SH-SY5Y (cell line): ENCODE data around the gene STOM.

ENCODE experiments used
- GATA2 ChIP-seq: IDR thresholded peaks from 2 replicates; pipeline ENCODE4 v1.6.1; 2011; ENCODE audit warnings: mild to moderate bottlenecking, low read depth, low read length
- GATA3 ChIP-seq: IDR thresholded peaks from 2 replicates; pipeline ENCODE4 v1.6.1; 2011; ENCODE audit warnings: low read depth, mild to moderate bottlenecking, low read length, moderate library complexity

DNA sequence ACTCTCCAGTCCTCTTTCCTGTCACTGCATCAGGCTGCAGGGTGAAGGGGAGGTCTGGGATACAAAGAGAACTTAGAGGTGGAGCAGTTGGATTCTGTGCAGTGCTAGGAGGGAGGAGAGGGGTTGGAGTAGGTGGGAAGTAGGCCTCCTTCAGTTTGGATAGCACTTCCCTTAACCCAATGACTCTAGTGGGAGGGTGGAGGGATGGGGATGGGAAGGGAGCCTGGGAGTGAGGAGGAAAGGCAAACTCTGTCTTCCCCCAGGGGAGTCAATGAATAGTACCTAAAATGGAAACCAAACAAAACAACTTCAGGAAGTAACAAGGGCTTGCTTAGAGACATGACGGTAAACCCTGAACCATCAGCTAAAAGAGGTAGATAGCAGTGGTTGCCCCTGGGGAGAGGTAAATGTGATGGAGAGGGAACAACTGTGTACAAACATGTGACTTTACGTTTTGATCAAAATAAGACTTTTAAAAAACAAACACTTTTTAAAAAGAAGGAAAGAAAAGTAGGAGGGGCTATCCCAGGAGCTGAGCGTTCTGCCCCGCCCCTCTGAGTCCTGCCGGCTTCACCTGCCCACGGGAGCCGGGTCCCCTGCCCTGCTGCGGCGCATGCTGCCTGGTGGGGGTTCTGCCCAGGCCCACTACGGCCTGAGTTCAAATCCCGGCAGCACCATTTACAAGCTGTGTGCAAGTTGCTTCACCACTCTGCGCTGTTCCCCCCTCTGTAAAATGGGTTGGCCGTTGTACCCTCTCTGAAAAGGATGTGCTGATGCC lies 71.2 kb downstream of the STOM start:
- no peak for TF ChIP-seq GATA2
- no peak for TF ChIP-seq GATA3
